HK-2 (cell line): ENCODE data around the gene ABLIM2.
"Not testable (repeated sequence)": the region's sequence is repeated elsewhere in the genome, so short reads cannot be mapped to it uniquely, and the experiment has no call there.

Experiments used
- DNase-seq: peaks from one replicate; pipeline ENCODE4 v3.0.0-alpha.2; 2018; ENCODE audit not compliant: unreplicated experiment

ABLIM2 gene

GRCh38 chr4:7939377-7940108 lies 219.1 kb downstream of the ABLIM2 start, which contains the start of gene AFAP1:
Gene AFAP1, minus strand, starts transcription at chr4:7939861. Its CDS starts 67,783 bp downstream, at chr4:7872078.
- peak; percentile 87 for DNase-seq

GRCh38 chr4:7938609-7939376 lies 219.8 kb downstream of the ABLIM2 start:
- DNase-seq, result no peak

GRCh38 chr4:7938266-7938608 lies 220.4 kb downstream of the ABLIM2 start:
- DNase-seq, result no peak

GRCh38 chr4:7937006-7937405 lies 221.6 kb downstream of the ABLIM2 start:
- DNase-seq, result no peak

GRCh38 chr4:7933651-7934510 lies 224.7 kb downstream of the ABLIM2 start:
- DNase-seq, result no peak

GRCh38 chr4:7932287-7932686 lies 226.3 kb downstream of the ABLIM2 start:
- DNase-seq, result no peak

- DNase-seq, result no peak
Observed at GRCh38 chr4:7929118-7929951, 229.3 kb downstream of the ABLIM2 start.

GRCh38 chr4:7928711-7929110 lies 229.9 kb downstream of the ABLIM2 start:
- no peak for DNase-seq

- DNase-seq, result no peak
Observed at GRCh38 chr4:7926822-7927221, 231.8 kb downstream of the ABLIM2 start.

- no peak for DNase-seq
Observed at GRCh38 chr4:7924570-7924969, 234.0 kb downstream of the ABLIM2 start.

GRCh38 chr4:7924163-7924562 lies 234.4 kb downstream of the ABLIM2 start:
- no peak for DNase-seq

- no peak for DNase-seq
Observed at GRCh38 chr4:7922466-7922865, 236.1 kb downstream of the ABLIM2 start.

GRCh38 chr4:7918981-7919380 lies 239.6 kb downstream of the ABLIM2 start:
- no peak for DNase-seq

GRCh38 chr4:7918187-7918586 lies 240.4 kb downstream of the ABLIM2 start:
- not testable (repeated sequence) for DNase-seq

- no peak for DNase-seq
Observed at GRCh38 chr4:7917669-7918068, 240.9 kb downstream of the ABLIM2 start.

GRCh38 chr4:7915875-7916242 lies 242.8 kb downstream of the ABLIM2 start:
- DNase-seq, result no peak
